Measurements from ENCODE around the gene PISD. TPM values are rescaled to one million over a fixed set of nuclear protein-coding genes. Genes with fewer than 3 reads are reported as not detected.

PISD gene
- total and polyA plus RNA-seq, 2 of the 8 experiments (the other 6 are each of a cell fraction or from before 2014, with no cell fraction given): 47.8 to 48.2 TPM

- Histone ChIP-seq H3K56ac (replicated peaks; ENCODE audit: insufficient read length, low read depth, low read length) (no peak overlapping the region), H3K79me1 (ENCODE audit: low read depth, low read length) (peaks cover 3% of the 10 kb centered on the region; the same call in 1 of the 2 replicates), H3K9me3 (ENCODE audit: insufficient read depth in 2 of 2, low read depth in 1 of 2, low read length in 1 of 2) (no peaks in the 10 kb centered on the region), H4K8ac (ENCODE audit: extremely low read depth, insufficient read depth, low read length) (no peak overlapping the region), H3K27me3 (replicated peaks in 1 of 4; ENCODE audit: control insufficient read depth in 3 of 4, extremely low read depth in 1 of 4, insufficient read depth in 3 of 4, low read length in 3 of 4) (no peaks in the 10 kb centered on the region), H2BK20ac (ENCODE audit: low read length) (no peak overlapping the region), H3K4me2 (ENCODE audit: insufficient read depth in 1 of 2, low read depth in 2 of 2, low read length in 2 of 2) (no peak overlapping the region), H3K4me1 (replicated peaks in 1 of 4; ENCODE audit: control insufficient read depth in 3 of 4, insufficient read depth in 4 of 4, low read length in 3 of 4) (no peaks in the 10 kb centered on the region), H2BK5ac (ENCODE audit: low read depth, low read length) (no peak overlapping the region), H3K23ac (ENCODE audit: insufficient read length) (no peak overlapping the region), H3K36me3 (ENCODE audit: control insufficient read depth in 2 of 4, insufficient read depth in 4 of 4, low read length in 3 of 4) (peaks cover 2 to 48% (median 29%) of the 10 kb centered on the region in 4 experiments; a peak in 6 of 8 replicates), H3K4ac (replicated peaks; ENCODE audit: insufficient read length, low read depth, low read length) (no peak overlapping the region), H2AK5ac (ENCODE audit: low read depth, low read length) (no peak overlapping the region), H3K23me2 (ENCODE audit: low read depth, low read length) (no peaks in the 10 kb centered on the region), H4K91ac (replicated peaks; ENCODE audit: insufficient read length, low read length) (no peak overlapping the region), H2BK15ac (ENCODE audit: low read length) (no peak overlapping the region), H2AFZ (ENCODE audit: low read length) (no peak overlapping the region), H3K4me3 (ENCODE audit: extremely low read depth in 1 of 4, insufficient read depth in 2 of 4, low read depth in 3 of 4, low read length in 4 of 4) (no peak overlapping the region), H3K79me2 (ENCODE audit: control insufficient read depth in 1 of 2, insufficient read depth in 2 of 2, low read length in 2 of 2) (no peaks in the 10 kb centered on the region), H3K27ac (ENCODE audit: low read depth, low read length) (no peak overlapping the region), H3K18ac (ENCODE audit: extremely low read depth, low read length) (no peak overlapping the region), H3K9ac (replicated peaks in 1 of 4; ENCODE audit: extremely low read depth in 1 of 4, low read depth in 3 of 4, low read length in 3 of 4) (no peak overlapping the region), H2BK120ac (replicated peaks; ENCODE audit: low read depth, low read length) (no peak overlapping the region), H4K20me1 (replicated peaks in 1 of 2; ENCODE audit: control insufficient read depth in 1 of 2, insufficient read depth in 2 of 2, low read length in 2 of 2) (peaks cover 0 to 2% of the 10 kb centered on the region in 2 experiments), H4K5ac (ENCODE audit: insufficient read length, low read depth, low read length) (no peak overlapping the region), H3K14ac (ENCODE audit: insufficient read length) (no peak overlapping the region), H2BK12ac (ENCODE audit: low read depth, low read length) (no peak overlapping the region)
- TF ChIP-seq FOSL1 (IDR thresholded peaks at IDR 0.05; ENCODE audit: insufficient read depth, low read depth, low read length) (no peak), RAD21 (IDR thresholded peaks at IDR 0.05 in 1 of 2, conservative IDR thresholded peaks at IDR 0.05 in 1 of 2; ENCODE audit: low read depth in 2 of 2, low read length in 2 of 2) (no peak), E2F6 (IDR thresholded peaks at IDR 0.05) (no peak), PHF8 (conservative IDR thresholded peaks at IDR 0.05; ENCODE audit: low read depth, low read length) (no peak), ATF2 (IDR thresholded peaks at IDR 0.05; ENCODE audit: low read length) (no peak), EP300 (IDR thresholded peaks at IDR 0.05; ENCODE audit: borderline replicate concordance in 1 of 2, low read depth in 2 of 2, low read length in 2 of 2) (no peak), CHD1 (IDR thresholded peaks at IDR 0.05; ENCODE audit: low read depth, low read length) (no peak), BCL11A (IDR thresholded peaks at IDR 0.05; ENCODE audit: low read depth in 2 of 2, low read length in 2 of 2) (no peak)
- WGBS, 2 experiments (ENCODE audit: extremely low coverage in 1 of 2, insufficient coverage in 1 of 2, insufficient read length in 1 of 2, insufficient replicate concordance in 2 of 2, low coverage in 1 of 2, low lambda C conversion rate in 2 of 2, missing lambda C conversion rate in 1 of 2): 91% methylated on average over 3 of the region's 3 CpGs; no CpG with 5 or more reads in 1 of the 2 experiments
- CTCF ChIA-PET (ENCODE audit: partially characterized antibody): interaction anchor here (0.8 to 1.5 kb wide), 3 partner anchors 11 to 44 kb away, joined by 3 read pairs; no protein-coding TSS in a partner anchor
- POLR2A ChIA-PET (ENCODE audit: partially characterized antibody): interaction anchor here (0.5 to 1.3 kb wide), 2 partner anchors 11 to 49 kb away, joined by 3 to 5 read pairs; no protein-coding TSS in a partner anchor
- no peak for FAIRE-seq
- DNase-seq (ENCODE audit: low read depth in 1 of 2, low spot score in 2 of 2): no peak
Observed at GRCh38 chr22:31691408-31691807, 29.4 kb upstream of the PISD start.

Data from H1 (cell line).